ENCODE results near the gene SKAP1. TPM values are rescaled to one million over a fixed set of nuclear protein-coding genes. Genes with fewer than 3 reads are reported as not detected.

SKAP1 gene
- total RNA-seq, 2 experiments from 2014 or later = 75.5 to 91.4 TPM

DNA sequence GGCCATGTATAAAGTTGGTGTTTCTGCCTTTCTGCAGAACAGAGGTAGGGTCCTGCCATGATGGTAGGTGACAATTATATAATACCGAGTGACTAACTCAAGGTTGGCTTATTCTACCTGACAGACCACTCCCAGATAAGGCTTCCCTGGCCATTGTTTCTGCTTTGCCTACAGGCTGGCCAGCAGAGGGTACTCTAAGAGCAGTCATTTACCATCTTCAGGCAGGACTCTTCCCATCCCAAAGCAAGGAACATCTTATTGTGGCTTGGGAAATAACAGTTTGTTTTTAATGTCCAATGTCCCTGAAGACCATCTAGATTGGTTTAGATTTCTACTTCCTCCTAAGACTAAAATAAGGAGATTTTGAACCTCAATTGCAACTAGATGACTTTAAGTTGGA lies 248.4 kb downstream of the SKAP1 start:
- DNase-seq = no peak
- peaks cover 17% of the 10 kb centered on the region for H3K4me1 Mint-ChIP-seq
- H3K36me3 Mint-ChIP-seq = peaks cover 55% of the 10 kb centered on the region
- no peak for ATAC-seq
- no peak overlapping the region for H3K27ac Mint-ChIP-seq
- no peaks in the 10 kb centered on the region for H3K27me3 Mint-ChIP-seq
- H3K9me3 Mint-ChIP-seq (ENCODE audit: low read depth) = no peaks in the 10 kb centered on the region
- CTCF ChIA-PET = interaction anchor here (1.1 kb wide), 1 partner anchor 11 kb away, joined by 3 read pairs; no protein-coding TSS in a partner anchor
- no peak overlapping the region for H3K4me3 Mint-ChIP-seq

DNA sequence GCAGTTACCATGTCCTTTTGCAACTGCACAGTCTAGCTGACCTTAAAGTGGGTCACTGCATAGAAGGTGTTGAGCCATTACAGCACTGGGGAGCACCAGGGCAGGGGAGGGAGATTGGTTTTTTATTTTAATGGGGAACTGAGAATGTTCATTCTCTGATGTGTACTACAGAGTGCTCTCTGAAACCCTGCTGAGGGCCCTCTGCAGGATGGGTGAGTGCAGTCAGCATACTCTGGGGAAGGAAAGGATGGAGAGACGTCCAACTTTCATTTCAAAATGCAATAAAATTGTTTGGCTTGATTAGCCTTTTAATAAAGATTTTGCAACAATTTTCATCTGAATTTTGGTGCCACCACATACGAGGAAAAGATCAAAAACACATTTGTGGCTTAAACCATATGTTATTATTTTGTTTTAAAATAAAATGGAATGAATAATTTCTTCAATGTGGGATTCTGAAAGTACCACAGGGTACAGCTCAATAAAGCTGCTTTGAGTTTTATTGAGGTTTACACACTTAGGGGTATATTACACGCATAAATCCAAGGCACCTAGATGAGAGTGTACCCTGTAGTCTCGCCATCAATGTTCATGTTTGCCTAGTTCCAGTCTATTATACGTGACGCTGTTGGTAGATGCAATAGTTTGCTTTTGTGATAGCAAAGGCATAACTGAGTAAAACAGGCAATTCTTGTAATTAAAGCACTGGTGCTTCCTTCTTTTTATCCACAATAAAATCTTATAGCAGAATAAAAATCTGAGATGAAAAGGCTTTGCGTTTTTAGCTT lies 249.0 kb downstream of the SKAP1 start:
- CTCF ChIA-PET = interaction anchor here (0.9 to 1.1 kb wide), 3 partner anchors 11 to 155 kb away, joined by 3 read pairs; no protein-coding TSS in a partner anchor
- H3K4me1 Mint-ChIP-seq = peaks cover 19% of the 10 kb centered on the region
- H3K9me3 Mint-ChIP-seq (ENCODE audit: low read depth) = no peaks in the 10 kb centered on the region
- H3K36me3 Mint-ChIP-seq = peaks cover 55% of the 10 kb centered on the region
- DNase-seq (no peak), ATAC-seq (no peak)
- H3K4me3 Mint-ChIP-seq = no peak overlapping the region
- H3K27ac Mint-ChIP-seq = no peak overlapping the region
- no peaks in the 10 kb centered on the region for H3K27me3 Mint-ChIP-seq

DNA sequence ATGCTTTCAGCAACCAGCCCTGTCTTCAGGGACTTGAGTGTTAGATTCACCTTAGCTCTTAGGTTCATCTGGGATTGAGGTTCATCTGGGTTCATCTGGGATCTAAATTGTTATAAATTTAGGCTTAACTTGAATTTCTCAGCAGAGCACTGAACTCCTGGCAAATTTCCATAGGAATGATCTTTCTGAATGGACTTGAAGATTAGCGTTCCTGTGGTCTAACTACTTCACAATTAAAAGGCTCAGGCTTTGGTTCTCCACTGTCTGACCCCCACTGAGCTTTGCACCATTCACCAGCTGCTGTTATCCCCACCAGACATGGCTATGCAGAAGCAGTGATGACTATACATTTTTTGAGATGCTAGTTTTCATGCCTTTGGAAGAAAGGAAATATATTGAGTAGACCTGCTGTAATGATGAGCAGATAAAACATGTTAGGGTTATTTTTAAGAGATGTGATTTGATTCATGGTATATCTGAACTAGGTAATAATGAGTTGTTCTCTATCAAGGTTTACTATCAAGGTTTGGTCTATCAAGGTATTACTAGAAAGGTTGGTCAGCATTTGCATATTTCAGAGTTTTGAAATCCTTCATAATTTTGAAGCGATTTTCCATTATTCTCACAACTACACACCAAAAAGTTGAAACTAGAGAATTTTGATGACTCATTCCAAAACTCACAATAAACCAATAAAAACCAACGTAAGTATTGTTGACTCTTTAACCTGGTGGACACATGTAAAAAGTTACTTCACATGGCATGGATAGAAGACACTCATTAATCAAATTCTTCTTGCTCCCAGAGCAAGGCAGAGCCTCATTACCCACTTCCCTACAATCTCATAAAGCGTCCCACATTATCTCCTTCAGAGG lies 250.7 kb downstream of the SKAP1 start:
- Mint-ChIP-seq H3K4me3 (no peak overlapping the region), H3K9me3 (ENCODE audit: low read depth) (no peaks in the 10 kb centered on the region), H3K4me1 (peaks cover 24% of the 10 kb centered on the region), H3K27ac (no peak overlapping the region), H3K36me3 (peaks cover 56% of the 10 kb centered on the region), H3K27me3 (no peaks in the 10 kb centered on the region)
- DNase-seq (no peak), ATAC-seq (no peak)
- CTCF ChIA-PET = no interaction called here

DNA sequence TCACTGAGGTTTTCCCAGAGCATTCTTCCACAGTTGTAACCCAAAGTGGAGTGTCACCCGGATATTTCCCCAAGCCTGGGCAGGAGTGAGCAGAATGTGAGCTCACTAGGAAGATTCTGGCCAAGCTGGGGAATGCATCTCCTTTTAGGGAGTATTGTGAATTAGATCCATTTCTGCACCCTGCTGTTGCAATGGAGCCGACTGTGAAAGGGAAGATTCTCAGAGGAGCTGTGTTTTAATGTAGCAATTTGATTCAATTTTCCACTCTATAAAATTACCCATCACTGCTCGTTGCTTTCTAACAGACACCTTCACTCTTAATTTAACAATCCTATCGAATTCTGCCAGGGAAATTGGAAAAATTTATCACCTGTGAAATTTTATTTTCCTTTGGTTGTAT lies 251.7 kb downstream of the SKAP1 start:
- ATAC-seq = no peak
- Mint-ChIP-seq H3K27me3 (no peaks in the 10 kb centered on the region), H3K36me3 (peaks cover 54% of the 10 kb centered on the region), H3K27ac (no peak overlapping the region), H3K4me1 (peaks cover 28% of the 10 kb centered on the region), H3K4me3 (no peak overlapping the region), H3K9me3 (ENCODE audit: low read depth) (no peaks in the 10 kb centered on the region)
- no peak for DNase-seq
- CTCF ChIA-PET = no interaction called here

DNA sequence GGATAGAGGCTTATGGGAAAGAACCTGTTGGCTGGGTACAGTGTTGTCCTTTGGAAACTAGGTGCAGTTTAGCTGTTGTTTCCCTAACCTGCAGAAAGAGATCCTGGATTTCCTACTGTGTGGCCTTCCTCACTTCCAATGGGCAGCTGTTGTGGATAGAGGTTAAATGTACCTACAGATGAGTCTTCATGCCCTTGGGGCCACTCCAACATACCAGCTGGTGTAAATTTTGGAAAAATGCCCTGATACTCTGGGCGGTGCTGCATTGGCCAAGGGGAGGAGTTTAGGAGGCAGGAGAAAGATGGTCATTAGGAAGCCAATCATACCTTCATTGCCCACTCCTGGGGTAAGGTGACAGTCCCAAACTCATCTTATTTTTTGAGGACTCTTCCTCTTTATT lies 252.2 kb downstream of the SKAP1 start:
- Mint-ChIP-seq H3K9me3 (ENCODE audit: low read depth) (no peaks in the 10 kb centered on the region), H3K36me3 (peaks cover 51% of the 10 kb centered on the region), H3K4me3 (no peak overlapping the region), H3K27me3 (no peaks in the 10 kb centered on the region), H3K4me1 (peaks cover 30% of the 10 kb centered on the region), H3K27ac (no peak overlapping the region)
- CTCF ChIA-PET = no interaction called here
- DNase-seq (no peak), ATAC-seq (no peak)

DNA sequence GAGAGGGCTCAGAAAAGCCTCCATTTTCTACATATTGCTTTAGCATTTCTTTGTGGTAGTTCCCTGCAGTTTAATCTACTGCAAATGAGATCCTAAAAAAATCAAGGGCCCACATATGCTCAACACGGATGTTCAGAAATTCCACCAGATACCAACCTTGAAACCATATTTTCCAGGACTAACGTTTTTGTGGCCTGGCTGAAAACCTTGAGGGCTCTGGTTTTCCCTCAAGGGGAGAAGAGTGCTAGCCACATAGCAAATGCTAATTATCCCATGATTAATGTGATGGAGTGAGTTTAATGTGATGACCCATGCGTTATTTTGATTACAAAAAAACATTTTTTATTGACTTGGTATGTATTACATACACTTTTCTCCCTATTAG lies 253.6 kb downstream of the SKAP1 start:
- ATAC-seq = no peak
- Mint-ChIP-seq H3K4me3 (no peak overlapping the region), H3K4me1 (peaks cover 30% of the 10 kb centered on the region), H3K27me3 (no peaks in the 10 kb centered on the region), H3K36me3 (peaks cover 43% of the 10 kb centered on the region), H3K27ac (no peak overlapping the region), H3K9me3 (ENCODE audit: low read depth) (no peaks in the 10 kb centered on the region)
- no peak for DNase-seq
- CTCF ChIA-PET = no interaction called here

DNA sequence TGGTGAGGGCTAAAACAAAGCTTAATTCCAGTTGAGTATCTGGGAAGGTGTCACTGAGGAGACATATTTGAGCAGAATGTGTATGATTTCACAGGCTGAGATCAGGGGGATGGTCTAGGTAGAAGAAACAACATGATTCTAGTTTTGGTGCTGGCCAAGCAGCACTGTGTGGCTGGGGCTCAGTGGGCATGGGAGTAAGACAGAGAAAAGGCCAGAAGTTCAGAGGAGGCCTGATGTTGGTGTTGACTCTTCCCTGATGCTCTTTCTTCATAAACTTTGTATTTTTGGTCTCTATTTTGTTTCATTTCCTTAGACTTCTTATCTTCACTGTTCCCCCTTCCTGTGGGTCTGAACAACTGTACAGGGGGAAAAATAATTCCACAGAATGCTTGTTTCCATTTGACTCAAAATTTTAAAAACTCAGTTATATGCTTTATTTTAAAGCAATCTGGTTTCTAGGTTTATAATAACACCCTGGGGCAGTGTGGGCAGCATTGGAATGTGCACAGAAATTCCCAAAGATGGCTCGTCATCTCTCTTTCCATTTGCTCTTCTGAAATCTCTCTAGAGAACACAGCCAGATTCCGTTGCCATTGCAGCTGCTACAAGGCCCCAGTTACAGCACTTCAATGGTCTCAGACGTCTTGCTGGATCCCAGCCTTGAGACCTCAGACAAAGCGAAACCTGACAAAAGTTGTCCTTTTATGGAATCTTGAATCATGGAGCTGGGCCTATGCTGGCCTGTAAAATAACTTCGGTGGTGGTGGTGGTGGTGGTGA lies 254.1 kb downstream of the SKAP1 start:
- H3K4me3 Mint-ChIP-seq = no peak overlapping the region
- H3K4me1 Mint-ChIP-seq = peaks cover 30% of the 10 kb centered on the region
- H3K36me3 Mint-ChIP-seq = peaks cover 44% of the 10 kb centered on the region
- no peak overlapping the region for H3K27ac Mint-ChIP-seq
- ATAC-seq (no peak), DNase-seq (no peak)
- CTCF ChIA-PET = no interaction called here
- no peaks in the 10 kb centered on the region for H3K9me3 Mint-ChIP-seq (ENCODE audit: low read depth)
- H3K27me3 Mint-ChIP-seq = no peaks in the 10 kb centered on the region

DNA sequence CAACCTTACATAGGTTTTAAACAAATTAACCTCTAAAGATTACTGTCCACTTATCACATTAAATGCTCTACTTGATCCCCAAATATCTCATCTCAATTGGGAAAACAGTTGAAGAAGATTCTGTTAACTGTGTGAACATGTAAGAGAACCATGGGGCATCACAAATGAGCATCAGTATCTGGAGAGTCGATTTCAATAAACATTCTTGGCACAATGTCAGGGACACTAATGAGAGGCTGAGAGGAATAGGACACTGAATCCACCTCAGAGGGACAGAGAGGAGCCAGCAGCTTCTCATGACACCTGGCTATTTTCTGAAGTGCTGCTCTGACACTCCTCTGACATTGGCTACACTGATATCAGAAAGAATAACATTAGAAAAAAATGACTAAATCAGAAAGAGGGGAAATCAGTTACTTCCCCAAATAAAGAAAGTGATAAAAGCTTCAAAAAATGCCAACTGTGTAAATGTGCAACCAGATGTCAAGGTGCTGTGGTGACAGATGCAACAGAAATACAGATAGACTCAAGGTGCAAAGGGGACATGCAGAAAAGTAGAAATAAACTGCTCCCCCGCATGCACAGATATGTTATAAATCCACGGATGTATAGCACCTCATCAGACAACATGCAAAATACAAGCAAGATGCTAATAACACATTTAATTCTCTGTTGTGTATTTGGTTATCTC lies 255.0 kb downstream of the SKAP1 start:
- H3K27me3 Mint-ChIP-seq = no peaks in the 10 kb centered on the region
- ATAC-seq = no peak
- H3K4me1 Mint-ChIP-seq = peaks cover 23% of the 10 kb centered on the region
- H3K27ac Mint-ChIP-seq = no peak overlapping the region
- H3K36me3 Mint-ChIP-seq = peaks cover 35% of the 10 kb centered on the region
- DNase-seq = no peak
- no peak overlapping the region for H3K4me3 Mint-ChIP-seq
- no peaks in the 10 kb centered on the region for H3K9me3 Mint-ChIP-seq (ENCODE audit: low read depth)
- CTCF ChIA-PET = interaction anchor here (0.6 to 1.7 kb wide), 4 partner anchors 10 to 444 kb away, joined by 3 to 5 read pairs (median 4); no protein-coding TSS in a partner anchor

DNA sequence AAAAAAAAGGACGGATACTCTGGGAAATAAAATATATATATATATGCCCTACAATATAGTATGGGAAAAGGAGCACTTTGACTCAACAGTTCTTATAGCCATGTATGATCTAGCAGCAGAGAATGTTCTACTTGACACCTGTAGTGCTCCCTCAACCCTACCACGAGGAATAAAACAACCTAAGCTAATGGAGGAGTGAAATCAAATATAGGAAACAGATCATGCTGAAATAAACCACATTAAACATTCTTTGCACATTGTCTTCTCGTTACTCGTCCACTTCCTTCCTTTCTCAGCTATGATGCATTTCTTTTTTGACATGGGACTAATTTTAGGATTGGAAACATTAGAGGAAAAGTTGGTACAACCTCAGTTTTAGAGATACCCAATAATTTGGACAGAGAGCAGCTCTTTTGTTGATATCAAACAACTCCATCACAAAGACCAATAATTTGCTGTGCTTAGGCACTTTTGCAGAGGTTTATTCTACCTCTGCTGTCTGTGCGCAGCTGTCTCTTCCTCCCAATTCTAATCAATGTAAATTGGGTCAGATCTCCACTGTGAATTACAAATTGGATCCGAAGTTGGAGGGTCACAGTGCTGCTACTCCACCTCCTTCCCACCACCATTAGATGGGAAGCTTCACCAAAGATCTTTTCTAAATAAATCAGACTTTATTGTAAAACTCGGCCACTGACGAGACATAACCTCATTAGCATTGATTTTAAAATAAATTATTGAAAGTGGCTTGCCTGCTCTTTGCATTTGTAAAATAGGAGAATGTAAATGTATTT lies 256.6 kb downstream of the SKAP1 start:
- H3K9me3 Mint-ChIP-seq (ENCODE audit: low read depth) = no peaks in the 10 kb centered on the region
- no peak overlapping the region for H3K4me3 Mint-ChIP-seq
- H3K27ac Mint-ChIP-seq = no peak overlapping the region
- H3K36me3 Mint-ChIP-seq = peaks cover 24% of the 10 kb centered on the region
- DNase-seq = no peak
- H3K4me1 Mint-ChIP-seq = peaks cover 13% of the 10 kb centered on the region
- CTCF ChIA-PET = interaction anchor here (1.2 to 1.7 kb wide), 2 partner anchors 14 to 21 kb away, joined by 3 to 5 read pairs; no protein-coding TSS in a partner anchor
- no peaks in the 10 kb centered on the region for H3K27me3 Mint-ChIP-seq
- no peak for ATAC-seq

DNA sequence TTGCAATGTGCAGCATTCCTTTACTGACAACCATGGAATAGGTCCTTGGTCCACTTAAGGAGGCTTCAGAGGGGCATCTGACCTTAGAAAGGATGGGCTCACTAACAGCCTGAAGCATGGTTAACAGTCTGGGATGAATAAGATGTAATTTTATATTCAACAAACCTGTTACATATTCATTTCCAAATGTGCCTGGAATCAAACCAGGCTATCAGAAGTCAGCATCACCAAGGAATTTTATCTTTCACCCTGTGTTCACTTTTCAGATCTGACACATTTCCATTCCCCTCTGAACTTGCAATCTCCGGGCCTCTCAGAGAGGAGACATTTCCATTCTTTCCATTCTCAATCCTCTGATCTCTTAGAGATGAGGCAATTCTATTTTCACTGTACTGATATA lies 260.1 kb downstream of the SKAP1 start:
- no peak overlapping the region for H3K4me3 Mint-ChIP-seq
- DNase-seq = no peak
- no peaks in the 10 kb centered on the region for H3K27me3 Mint-ChIP-seq
- peaks cover 12% of the 10 kb centered on the region for H3K36me3 Mint-ChIP-seq
- no peak overlapping the region for H3K27ac Mint-ChIP-seq
- H3K4me1 Mint-ChIP-seq = peaks cover 10% of the 10 kb centered on the region
- no peaks in the 10 kb centered on the region for H3K9me3 Mint-ChIP-seq (ENCODE audit: low read depth)
- no peak for ATAC-seq
- CTCF ChIA-PET = no interaction called here

DNA sequence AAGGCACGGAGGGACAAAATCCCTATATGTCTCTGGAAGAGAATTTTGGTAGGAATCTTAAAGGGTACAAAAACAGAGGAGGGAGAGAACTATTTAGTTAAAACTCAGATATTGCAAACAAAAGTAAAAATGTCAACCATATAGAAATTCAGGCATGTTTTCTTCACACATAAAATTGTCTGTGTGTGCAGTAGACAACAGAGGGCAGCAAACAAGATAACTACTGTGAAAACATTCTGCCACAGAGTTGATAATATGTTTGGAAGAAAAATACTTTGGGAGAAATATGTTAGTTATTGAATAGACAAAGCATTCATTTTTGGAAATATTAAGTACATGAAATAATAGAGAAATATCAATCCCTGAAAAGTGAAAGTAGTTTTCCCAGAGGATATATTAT lies 266.2 kb downstream of the SKAP1 start:
- CTCF ChIA-PET = no interaction called here
- ATAC-seq (no peak), DNase-seq (no peak)
- Mint-ChIP-seq H3K4me1 (peaks cover 12% of the 10 kb centered on the region), H3K4me3 (no peak overlapping the region), H3K36me3 (peaks cover 23% of the 10 kb centered on the region), H3K27ac (no peak overlapping the region), H3K27me3 (no peaks in the 10 kb centered on the region), H3K9me3 (ENCODE audit: low read depth) (no peaks in the 10 kb centered on the region)

DNA sequence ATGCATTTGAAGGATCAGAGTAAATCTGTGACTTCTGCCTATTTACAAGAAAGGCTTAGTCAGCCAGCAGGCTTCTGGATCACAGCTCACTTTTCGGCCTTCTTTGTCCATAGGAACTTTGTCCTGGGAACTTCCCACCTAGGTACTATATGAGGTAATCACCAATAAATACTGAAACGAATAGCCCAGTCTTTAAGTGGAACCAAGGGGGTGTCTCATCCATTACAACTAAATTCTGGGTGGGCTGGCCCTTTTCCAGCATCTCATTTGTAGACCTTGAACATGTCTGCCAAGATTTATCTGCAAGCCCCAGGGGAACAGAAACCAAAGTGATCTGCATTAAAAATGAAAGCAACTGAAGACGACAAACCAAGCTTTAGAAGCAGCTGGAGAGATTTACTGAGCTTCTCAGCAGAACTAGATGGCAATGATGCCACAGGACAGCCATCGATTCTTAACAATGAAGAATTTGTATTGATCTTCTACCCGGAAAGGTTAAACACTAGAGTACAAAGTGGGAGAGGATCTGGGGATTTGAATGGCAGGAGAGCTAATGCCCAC lies 267.0 kb downstream of the SKAP1 start:
- Mint-ChIP-seq H3K36me3 (peaks cover 23% of the 10 kb centered on the region), H3K9me3 (ENCODE audit: low read depth) (no peaks in the 10 kb centered on the region), H3K4me3 (no peak overlapping the region), H3K27ac (peak overlapping the region; percentile 29), H3K27me3 (no peaks in the 10 kb centered on the region), H3K4me1 (peaks cover 12% of the 10 kb centered on the region)
- CTCF ChIA-PET = interaction anchor here (0.9 kb wide), 1 partner anchor 9 kb away, joined by 3 read pairs; no protein-coding TSS in a partner anchor
- no peak for ATAC-seq
- DNase-seq = no peak
